ENCODE data around the gene TTC7B.

- TF ChIP-seq ZNF274 (IDR thresholded peaks at IDR 0.05; ENCODE audit: low read depth, low read length) (no peak), POLR2A (IDR thresholded peaks at IDR 0.05; ENCODE audit: borderline replicate concordance, extremely low read depth, insufficient read depth, insufficient read length) (no peak), REST (IDR thresholded peaks at IDR 0.05; ENCODE audit: low read depth) (no peak), CTCF (IDR thresholded peaks at IDR 0.05 in 2 of 3, conservative IDR thresholded peaks at IDR 0.05 in 1 of 3; ENCODE audit: borderline replicate concordance in 1 of 3, insufficient read depth in 1 of 3, low read depth in 2 of 3, low read length in 2 of 3) (no peak), MAX (IDR thresholded peaks at IDR 0.05) (no peak), SRF (IDR thresholded peaks at IDR 0.05; ENCODE audit: low read depth) (no peak), EZH2phosphoT487 (IDR thresholded peaks at IDR 0.05; ENCODE audit: borderline replicate concordance) (no peak), POLR2AphosphoS5 (IDR thresholded peaks at IDR 0.05; ENCODE audit: low read depth, low read length) (no peak), CBX3 (IDR thresholded peaks at IDR 0.05; ENCODE audit: low read depth) (no peak), SP1 (IDR thresholded peaks at IDR 0.05; ENCODE audit: low read depth) (no peak), FOSL1 (IDR thresholded peaks at IDR 0.05; ENCODE audit: low read depth) (no peak)
Observed at GRCh38 chr14:90820958-90821357, 4.7 kb upstream of the TTC7B start.
